ENCODE results near the gene CTDP1. TPM values are rescaled to one million over a fixed set of nuclear protein-coding genes. Genes with fewer than 3 reads are reported as not detected.

Gene CTDP1
- total RNA-seq, 2 donors from 2014 or later = 8.8 to 21.8 TPM

DNA sequence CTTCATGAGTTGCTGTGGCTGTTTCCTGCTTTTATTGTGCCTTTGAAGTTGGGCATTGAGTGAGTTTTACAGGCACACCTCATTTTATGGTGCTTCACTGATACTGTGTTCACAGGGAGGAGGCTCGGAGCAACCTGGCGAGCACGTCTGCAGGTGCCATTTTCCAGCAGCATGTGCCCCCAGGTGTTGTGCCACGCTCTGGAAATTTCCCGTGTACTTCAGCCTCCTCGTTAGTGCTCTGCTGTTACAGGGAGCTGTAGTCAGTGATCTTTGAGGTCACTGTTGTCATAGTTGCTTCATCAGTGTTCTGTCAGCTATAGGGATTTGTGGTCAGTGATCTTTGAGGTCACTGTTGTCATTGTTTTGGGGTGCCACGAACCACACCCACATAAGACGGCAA is 20.1 kb downstream of the CTDP1 start:
- Histone ChIP-seq H3K4me3 (no peak overlapping the region), H3K4me1 (no peaks in the 10 kb centered on the region), H3K27ac (no peak overlapping the region), H3K36me3 (replicated peaks in 1 of 2; ENCODE audit: insufficient read depth in 1 of 2, low read depth in 2 of 2) (peaks cover 11 to 34% of the 10 kb centered on the region in 2 donors), H3K9me3 (no peaks in the 10 kb centered on the region), H3K27me3 (no peaks in the 10 kb centered on the region)
- DNase-seq = no peak
- ATAC-seq = no peak
- TF ChIP-seq CTCF (IDR thresholded peaks at IDR 0.05) (no peak), POLR2A (IDR thresholded peaks at IDR 0.05) (no peak)
- intact Hi-C loops (cut with DNase I) = no loop called here
- 94 to 95% methylated on average over 8 of the region's 8 CpGs for WGBS, 2 donors

DNA sequence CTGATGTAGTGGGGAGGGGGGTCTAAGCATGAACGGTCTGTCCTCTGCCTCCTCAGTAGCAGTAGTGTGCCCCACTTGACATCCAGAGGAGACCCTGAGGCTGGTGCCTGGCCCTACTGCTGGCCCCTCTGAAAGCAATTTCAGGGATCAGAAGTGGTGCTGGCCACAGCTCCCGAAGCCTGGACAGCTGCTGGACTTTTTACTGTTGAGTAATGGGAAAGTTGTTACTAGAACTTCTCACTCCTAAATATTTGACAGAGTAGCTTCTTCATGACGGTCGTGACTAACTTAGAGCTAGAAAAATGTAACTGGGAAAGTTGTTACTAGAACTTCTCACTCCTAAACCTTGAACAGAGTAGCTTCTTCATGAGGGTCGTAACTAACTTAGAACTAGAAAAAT is 23.3 kb downstream of the CTDP1 start:
- DNase-seq (no peak), ATAC-seq (no peak)
- no peak overlapping the region for H3K4me3 ChIP-seq
- no peak overlapping the region for H3K27ac ChIP-seq
- TF ChIP-seq POLR2A (IDR thresholded peaks at IDR 0.05) = no peak
- no peak for TF ChIP-seq CTCF (IDR thresholded peaks at IDR 0.05)
- H3K4me1 ChIP-seq = no peaks in the 10 kb centered on the region
- no peaks in the 10 kb centered on the region for H3K27me3 ChIP-seq
- 93 to 97% methylated on average over 5 of the region's 5 CpGs for whole genome bisulfite sequencing, 2 donors
- H3K9me3 ChIP-seq = no peaks in the 10 kb centered on the region
- peaks cover 10 to 25% of the 10 kb centered on the region in 2 donors for H3K36me3 ChIP-seq (replicated peaks in 1 of 2; ENCODE audit: insufficient read depth in 1 of 2, low read depth in 2 of 2)
- intact Hi-C loops (cut with DNase I) = no loop called here

- DNase-seq (no peak), ATAC-seq (no peak)
- H3K27me3 ChIP-seq = no peaks in the 10 kb centered on the region
- no peak overlapping the region for H3K4me3 ChIP-seq
- intact Hi-C loops (cut with DNase I) = no loop called here
- H3K36me3 ChIP-seq (replicated peaks in 1 of 2; ENCODE audit: insufficient read depth in 1 of 2, low read depth in 2 of 2) = peaks cover 0 to 16% of the 10 kb centered on the region in 2 donors
- H3K27ac ChIP-seq = no peak overlapping the region
- 86 to 96% methylated on average over 10 to 24 of the region's 24 CpGs for WGBS, 2 donors
- no peaks in the 10 kb centered on the region for H3K4me1 ChIP-seq
- H3K9me3 ChIP-seq = no peaks in the 10 kb centered on the region
- no peak for TF ChIP-seq POLR2A (IDR thresholded peaks at IDR 0.05)
- no peak for TF ChIP-seq CTCF (IDR thresholded peaks at IDR 0.05)
Observed at GRCh38 chr18:79704631-79705030, 25.0 kb downstream of the CTDP1 start.

DNA sequence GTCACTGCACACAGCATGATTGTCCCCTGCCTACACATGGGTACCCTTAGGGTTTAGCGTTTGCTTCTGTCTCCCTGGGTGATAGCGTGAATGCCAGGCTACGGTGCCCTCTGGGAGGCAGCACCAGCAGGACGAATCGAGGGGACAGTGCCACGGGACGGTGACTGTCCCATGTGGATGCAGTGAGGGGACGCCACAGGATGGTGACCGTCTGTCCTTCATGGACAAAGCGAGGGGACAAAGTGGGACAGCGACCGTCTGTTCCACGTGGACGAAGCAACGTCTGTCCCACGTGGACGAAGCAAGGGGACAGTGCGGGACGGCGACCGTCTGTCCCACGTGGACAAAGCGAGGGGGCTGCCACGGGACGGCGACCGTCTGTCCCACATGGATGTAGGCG is 25.7 kb downstream of the CTDP1 start:
- H3K9me3 ChIP-seq = no peaks in the 10 kb centered on the region
- no peak for ATAC-seq
- DNase-seq = no peak
- H3K36me3 ChIP-seq (replicated peaks in 1 of 2; ENCODE audit: insufficient read depth in 1 of 2, low read depth in 2 of 2) = peaks cover 0 to 10% of the 10 kb centered on the region in 2 donors
- TF ChIP-seq CTCF (IDR thresholded peaks at IDR 0.05) (no peak), POLR2A (IDR thresholded peaks at IDR 0.05) (no peak)
- 93 to 97% methylated on average over 27 to 28 of the region's 28 CpGs for WGBS, 2 donors
- no peak overlapping the region for H3K4me3 ChIP-seq
- H3K27ac ChIP-seq = no peak overlapping the region
- intact Hi-C loops (cut with DNase I) = no loop called here
- no peaks in the 10 kb centered on the region for H3K4me1 ChIP-seq
- H3K27me3 ChIP-seq = no peaks in the 10 kb centered on the region

DNA sequence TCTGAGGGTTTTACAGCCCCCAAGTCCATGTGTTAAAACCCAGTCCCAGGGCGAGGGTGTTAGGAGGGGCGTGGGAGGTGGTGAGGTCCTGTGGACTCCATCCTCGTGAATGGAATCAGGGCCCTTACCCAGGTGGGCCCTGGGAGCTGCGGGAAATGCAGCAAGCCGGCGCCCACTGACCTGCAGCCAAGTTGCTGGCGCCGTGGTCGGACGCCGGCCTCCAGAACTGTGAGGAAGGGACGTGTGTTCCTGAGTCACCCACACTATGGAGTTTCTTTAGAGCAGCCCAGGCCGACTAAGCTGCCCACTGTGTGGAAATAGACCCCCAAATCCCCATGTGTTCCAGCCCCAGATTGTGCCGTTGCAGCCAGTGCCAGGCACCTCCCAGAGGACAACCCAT is 26.4 kb downstream of the CTDP1 start:
- WGBS, 2 donors = 88 to 92% methylated on average over 13 to 14 of the region's 14 CpGs
- H3K27me3 ChIP-seq = no peaks in the 10 kb centered on the region
- H3K4me3 ChIP-seq = no peak overlapping the region
- TF ChIP-seq POLR2A (IDR thresholded peaks at IDR 0.05) (no peak), CTCF (IDR thresholded peaks at IDR 0.05) (no peak)
- peaks cover 0 to 8% of the 10 kb centered on the region in 2 donors for H3K36me3 ChIP-seq (replicated peaks in 1 of 2; ENCODE audit: insufficient read depth in 1 of 2, low read depth in 2 of 2)
- no peaks in the 10 kb centered on the region for H3K9me3 ChIP-seq
- no peaks in the 10 kb centered on the region for H3K4me1 ChIP-seq
- intact Hi-C loops (cut with DNase I) = no loop called here
- no peak overlapping the region for H3K27ac ChIP-seq
- DNase-seq (no peak), ATAC-seq (no peak)

Measured in body of pancreas (tissue), 4 donors.